HCT116 (cell line): ENCODE results near the gene APBB1IP. TPM values are rescaled to one million over a fixed set of nuclear protein-coding genes. Genes with fewer than 3 reads are reported as not detected.

Experiments
- ATAC-seq: fragments of 200-7000 bp; cut with Tn5 transposase; 2 replicates; pipeline ENCODE4 v1.9.1; 2020; ENCODE audit warnings: mild to moderate bottlenecking, moderate library complexity
- BruUV-seq: library from RNA; stranded (reverse); fragments of 400-500 nt; replicated peaks from 2 replicates; lab custom pipeline; 2021; lab: Mats Ljungman, UMichigan
- CTCF ChIA-PET: fragments of 300-600 bp; sonication (Branson Sonifier 250); formaldehyde crosslinking; loops from one replicate; lab custom pipeline; 2021; ENCODE audit warnings: antibody characterized with exemption; lab: Charles Lee
- POLR2A ChIA-PET: fragments of 300-600, 350-600 bp; sonication (Branson Sonifier 250); formaldehyde crosslinking; loops from one replicate; lab custom pipeline; 2021; ENCODE audit warnings: antibody characterized with exemption; lab: Charles Lee
- RAD21 ChIA-PET, 2 experiments: fragments of 300-600 bp; sonication (Branson Sonifier 250); formaldehyde crosslinking; loops; one replicate each; lab custom pipeline; 2023; ENCODE audit warnings: low total read pairs in 2 of 2; ENCODE audit not compliant: uncharacterized antibody in 2 of 2, unreplicated experiment in 2 of 2, low non-redundant PET in 1 of 2; lab: Charles Lee
- DNase-seq: peaks from one replicate; pipeline ENCODE4 v3.0.0-alpha.2; 2010; ENCODE audit warnings: low read depth, low spot score
- H2AFZ ChIP-seq: fragments of 200-600 bp; shearing (Covaris generic), sonication (generic); 2 replicates; pipeline ENCODE4 v1.6.1; 2017; ENCODE audit warnings: low read depth, mixed run types, mixed read lengths, antibody characterized with exemption, low read length; ENCODE audit not compliant: poor library complexity, severe bottlenecking
- H3K27ac ChIP-seq: 2 replicates; pipeline ENCODE4 v1.5.1; 2012; ENCODE audit warnings: low read depth, low read length
- H3K27me3 ChIP-seq: fragments of 200-600 bp; sonication (generic); 2 replicates; pipeline ENCODE4 v1.6.1; 2016; ENCODE audit warnings: mixed run types, low read length, mixed read lengths; ENCODE audit not compliant: insufficient read depth
- H3K36me3 ChIP-seq, 2 experiments: fragments of 200-500 bp in 1 of 2; fragments of 200-600 bp in 1 of 2; sonication (Bioruptor generic) in 1 of 2; sonication (generic) in 1 of 2; 2 replicates each; pipeline versions ENCODE4 v1.5.1 to v1.6.1; 2014 to 2016; ENCODE audit warnings: low read length in 2 of 2, inconsistent platforms in 1 of 2, mixed read lengths in 1 of 2, mixed run types in 1 of 2; ENCODE audit not compliant: insufficient read depth in 2 of 2, control insufficient read depth in 1 of 2
- H3K4me1 ChIP-seq, 2 experiments: fragments of 200-600 bp in 1 of 2; sonication (generic) in 1 of 2; 2 replicates each; pipeline versions ENCODE4 v1.5.1 to v1.6.1; 2012 to 2017; ENCODE audit warnings: low read length in 2 of 2, inconsistent platforms in 1 of 2, mild to moderate bottlenecking in 1 of 2, mixed read lengths in 1 of 2, mixed run types in 1 of 2, moderate library complexity in 1 of 2; ENCODE audit not compliant: insufficient read depth in 2 of 2, control insufficient read depth in 1 of 2
- H3K4me2 ChIP-seq: fragments of 200-600 bp; sonication (generic); 2 replicates; pipeline ENCODE4 v1.6.1; 2017; ENCODE audit warnings: mixed run types, low read length, mixed read lengths
- H3K4me3 ChIP-seq, 2 experiments: fragments of 200-600 bp in 1 of 2; sonication (generic) in 1 of 2; replicated peaks in 1 of 2; 2 replicates each; pipeline ENCODE4 v1.5.1; 2011 to 2016; ENCODE audit warnings: low read length in 2 of 2, control low read depth in 1 of 2, low read depth in 1 of 2, mild to moderate bottlenecking in 1 of 2, mixed read lengths in 1 of 2, mixed run types in 1 of 2
- H3K79me2 ChIP-seq: fragments of 200-600 bp; sonication (generic); 2 replicates; pipeline ENCODE4 v1.6.1; 2017; ENCODE audit warnings: mild to moderate bottlenecking, mixed run types, low read length, moderate library complexity, mixed read lengths; ENCODE audit not compliant: insufficient read depth
- H3K9ac ChIP-seq: fragments of 200-600 bp; sonication (generic); 2 replicates; pipeline ENCODE4 v1.6.1; 2016; ENCODE audit warnings: low read length, mixed read lengths
- H3K9me2 ChIP-seq: fragments of 200-600 bp; sonication (generic), shearing (Covaris generic); 2 replicates; pipeline ENCODE4 v1.6.1; 2017; ENCODE audit warnings: mixed run types, mild to moderate bottlenecking, moderate library complexity; ENCODE audit not compliant: insufficient read depth
- H3K9me3 ChIP-seq, 2 experiments: fragments of 200-500 bp in 1 of 2; fragments of 200-600 bp in 1 of 2; sonication (Bioruptor generic) in 1 of 2; sonication (generic) in 1 of 2; 2 replicates each; pipeline ENCODE4 v1.6.1; 2014 to 2017; ENCODE audit warnings: low read length in 2 of 2, mixed read lengths in 2 of 2, inconsistent platforms in 1 of 2, low read depth in 1 of 2, mild to moderate bottlenecking in 1 of 2, mixed run types in 1 of 2, moderate library complexity in 1 of 2; ENCODE audit not compliant: control insufficient read depth in 1 of 2, insufficient read depth in 1 of 2
- H4K20me1 ChIP-seq: fragments of 200-600 bp; sonication (generic), shearing (Covaris generic); 2 replicates; pipeline ENCODE4 v1.6.1; 2017; ENCODE audit warnings: mixed run types, mild to moderate bottlenecking, moderate library complexity; ENCODE audit not compliant: insufficient read depth
- CBX3 ChIP-seq: IDR thresholded peaks from 2 replicates; pipeline ENCODE4 v1.6.1; 2012; ENCODE audit warnings: low read depth
- CEBPB ChIP-seq: IDR thresholded peaks from 2 replicates; pipeline ENCODE4 v1.6.1; 2012; ENCODE audit warnings: low read depth
- CTCF ChIP-seq, 3 experiments: fragments of 200-600 bp in 1 of 3; sonication (generic) in 1 of 3; IDR thresholded peaks in 2 of 3; conservative IDR thresholded peaks in 1 of 3; 2 replicates each; pipeline ENCODE4 v1.5.1; 2012 to 2017; ENCODE audit warnings: low read depth in 2 of 3, low read length in 2 of 3, antibody characterized with exemption in 1 of 3, borderline replicate concordance in 1 of 3, control low read depth in 1 of 3, mild to moderate bottlenecking in 1 of 3, mixed read lengths in 1 of 3, mixed run types in 1 of 3, moderate library complexity in 1 of 3; ENCODE audit not compliant: insufficient read depth in 1 of 3
- EGR1 ChIP-seq: IDR thresholded peaks from 2 replicates; pipeline ENCODE4 v1.6.1; 2012; ENCODE audit warnings: low read depth
- POLR2A ChIP-seq: IDR thresholded peaks from 2 replicates; pipeline ENCODE4 v1.7.0; 2011; ENCODE audit warnings: borderline replicate concordance; ENCODE audit not compliant: insufficient read depth, insufficient read length; ENCODE audit errors: extremely low read depth
- POLR2AphosphoS5 ChIP-seq: IDR thresholded peaks from 2 replicates; pipeline ENCODE4 v1.6.1; 2011; ENCODE audit warnings: mild to moderate bottlenecking, low read depth, low read length, moderate library complexity
- RAD21 ChIP-seq: IDR thresholded peaks from 2 replicates; pipeline ENCODE4 v1.6.1; 2012; ENCODE audit warnings: low read depth, mild to moderate bottlenecking
- SP1 ChIP-seq: IDR thresholded peaks from 2 replicates; pipeline ENCODE4 v1.6.1; 2012; ENCODE audit warnings: low read depth
- ZNF274 ChIP-seq: fragments of 200-500 bp; sonication (Bioruptor generic); IDR thresholded peaks from 2 replicates; pipeline ENCODE4 v1.6.1; 2014; ENCODE audit warnings: mild to moderate bottlenecking, low read depth, low read length, inconsistent platforms
- intact Hi-C: fragments of 100-400 bp; cut with micrococcal nuclease; formaldehyde crosslinking; loops from 2 replicates; pipeline ENCODE4 v1.10.0; 2022
- total RNA-seq: library from RNA; stranded (reverse); gene quantifications from one replicate; pipeline ENCODE4 v1.2.1, GENCODE V29; 2021; ENCODE audit not compliant: unreplicated experiment
- TF ChIP-seq, protein P1 (sequence below): IDR thresholded peaks from 2 replicates; pipeline ENCODE4 v1.6.1; 2012

The APBB1IP gene
- total RNA-seq, 1 experiment from 2014 or later = 0.27 TPM

DNA sequence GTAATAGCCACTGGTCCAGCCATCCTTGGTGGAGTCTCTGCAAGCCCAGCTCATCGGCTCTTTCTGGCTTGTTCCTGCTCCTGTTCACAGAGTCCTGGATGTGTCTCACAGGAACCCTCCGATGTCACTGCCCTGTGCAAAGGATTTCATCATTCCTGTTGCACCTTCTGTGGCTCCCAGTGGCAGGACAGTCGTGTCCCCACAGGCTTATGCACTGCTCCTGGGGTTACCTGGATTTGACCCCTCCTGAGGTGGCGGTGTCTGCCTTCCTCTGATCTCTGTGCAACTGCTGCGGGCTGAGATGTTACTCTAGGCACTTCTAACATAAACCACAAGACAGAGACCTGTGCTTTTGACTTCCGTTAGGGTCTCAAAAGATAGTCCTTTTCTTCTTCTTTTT, 30.6 kb downstream of the APBB1IP start:
- Histone ChIP-seq H3K79me2 (no peaks in the 10 kb centered on the region), H3K9me2 (no peaks in the 10 kb centered on the region), H3K4me3 (no peak overlapping the region), H3K27me3 (no peaks in the 10 kb centered on the region), H4K20me1 (no peaks in the 10 kb centered on the region), H2AFZ (no peak overlapping the region), H3K9me3 (no peaks in the 10 kb centered on the region), H3K36me3 (no peaks in the 10 kb centered on the region), H3K4me2 (peak overlapping the region; percentile 36), H3K27ac (no peak overlapping the region), H3K9ac (no peak overlapping the region), H3K4me1 (peaks cover 0 to 13% of the 10 kb centered on the region in 2 experiments; a peak in 1 of 4 replicates)
- intact Hi-C loops = no loop called here
- POLR2A ChIA-PET = no interaction called here
- RAD21 ChIA-PET = no interaction called here
- peak; percentile 46; the same call in 1 of the 2 replicates for ATAC-seq
- TF ChIP-seq SP1 = no peak
- no peak for TF ChIP-seq RAD21
- TF ChIP-seq POLR2A = no peak
- no peak for TF ChIP-seq POLR2AphosphoS5
- TF ChIP-seq, protein P1, sequence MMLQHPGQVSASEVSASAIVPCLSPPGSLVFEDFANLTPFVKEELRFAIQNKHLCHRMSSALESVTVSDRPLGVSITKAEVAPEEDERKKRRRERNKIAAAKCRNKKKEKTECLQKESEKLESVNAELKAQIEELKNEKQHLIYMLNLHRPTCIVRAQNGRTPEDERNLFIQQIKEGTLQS = no peak
- TF ChIP-seq EGR1 = no peak
- TF ChIP-seq ZNF274 = no peak
- TF ChIP-seq CTCF (IDR thresholded peaks at IDR 0.05 in 2 of 3, conservative IDR thresholded peaks at IDR 0.05 in 1 of 3; ENCODE audit: borderline replicate concordance in 1 of 3, insufficient read depth in 1 of 3, low read depth in 2 of 3, low read length in 2 of 3) = no peak
- TF ChIP-seq CEBPB = no peak
- no peak for TF ChIP-seq CBX3
- CTCF ChIA-PET = no interaction called here
- DNase-seq = no peak
- BruUV-seq = no TSS peak
